Liver (tissue), 9 donors: ENCODE results near the gene DNAJB13. TPM values are rescaled to one million over a fixed set of nuclear protein-coding genes. Genes with fewer than 3 reads are reported as not detected.

Experiments used
- DNase-seq: peaks from one replicate; pipeline ENCODE4 v3.0.0-alpha.2; 2017; ENCODE audit warnings: low spot score
- H3K27ac ChIP-seq, 2 donors: one replicate each; pipeline ENCODE4 v1.7.0; 2013; ENCODE audit warnings: inconsistent platforms in 2 of 2, low read length in 2 of 2, control low read depth in 1 of 2, low read depth in 1 of 2, mild to moderate bottlenecking in 1 of 2
- H3K27me3 ChIP-seq, 4 donors: one replicate each; pipeline versions ENCODE4 v1.6.1 to v1.7.0; 2013; ENCODE audit warnings: low read length in 3 of 4, inconsistent platforms in 1 of 4, mild to moderate bottlenecking in 1 of 4, moderate library complexity in 1 of 4; ENCODE audit not compliant: control insufficient read depth in 4 of 4, insufficient read depth in 4 of 4
- H3K36me3 ChIP-seq, 4 donors: one replicate each; pipeline versions ENCODE4 v1.6.1 to v1.7.0; 2013; ENCODE audit warnings: low read length in 3 of 4, mild to moderate bottlenecking in 3 of 4, low read depth in 1 of 4, moderate library complexity in 1 of 4; ENCODE audit not compliant: control insufficient read depth in 4 of 4, insufficient read depth in 3 of 4
- H3K4me1 ChIP-seq, 4 donors: one replicate each; pipeline versions ENCODE4 v1.6.1 to v1.7.0; 2013; ENCODE audit warnings: low read length in 3 of 4, mild to moderate bottlenecking in 3 of 4, moderate library complexity in 1 of 4; ENCODE audit not compliant: control insufficient read depth in 4 of 4, insufficient read depth in 4 of 4
- H3K4me3 ChIP-seq, 3 donors: one replicate each; pipeline versions ENCODE4 v1.6.1 to v1.7.0; 2013; ENCODE audit warnings: low read length in 3 of 3, control low read depth in 1 of 3, low read depth in 1 of 3, mild to moderate bottlenecking in 1 of 3
- H3K9ac ChIP-seq, 2 donors: one replicate each; pipeline ENCODE4 v1.7.0; 2013; ENCODE audit warnings: low read length in 2 of 2, mild to moderate bottlenecking in 2 of 2, moderate library complexity in 2 of 2, control low read depth in 1 of 2, low read depth in 1 of 2
- H3K9me3 ChIP-seq, 4 donors: one replicate each; pipeline versions ENCODE4 v1.6.1 to v1.7.0; 2013; ENCODE audit warnings: low read length in 3 of 4; ENCODE audit not compliant: control insufficient read depth in 4 of 4
- EGR1 ChIP-seq, 2 donors: IDR thresholded peaks; 2 replicates each; pipeline ENCODE4 v1.6.1; 2016 to 2018; ENCODE audit warnings: antibody characterized with exemption in 2 of 2, low read depth in 2 of 2
- FOXA1 ChIP-seq: IDR thresholded peaks from 2 replicates; pipeline ENCODE4 v1.6.1; 2016; ENCODE audit warnings: antibody characterized with exemption
- FOXA2 ChIP-seq: IDR thresholded peaks from 2 replicates; pipeline ENCODE4 v1.6.1; 2016; ENCODE audit warnings: antibody characterized with exemption
- GABPA ChIP-seq, 2 donors: IDR thresholded peaks in 1 of 2; conservative IDR thresholded peaks in 1 of 2; 2 replicates each; pipeline ENCODE4 v1.6.1; 2016; ENCODE audit warnings: antibody characterized with exemption in 2 of 2, mild to moderate bottlenecking in 1 of 2, moderate library complexity in 1 of 2
- HNF4A ChIP-seq, 2 donors: conservative IDR thresholded peaks; 2 replicates each; pipeline ENCODE4 v1.6.1; 2016; ENCODE audit warnings: antibody characterized with exemption in 2 of 2, mild to moderate bottlenecking in 2 of 2
- HNF4G ChIP-seq: IDR thresholded peaks from 2 replicates; pipeline ENCODE4 v1.6.1; 2016; ENCODE audit warnings: antibody characterized with exemption
- JUND ChIP-seq, 2 donors: IDR thresholded peaks; 2 replicates each; pipeline ENCODE4 v1.6.1; 2016; ENCODE audit warnings: antibody characterized with exemption in 2 of 2
- NR2F2 ChIP-seq: IDR thresholded peaks from 2 replicates; pipeline ENCODE4 v1.6.1; 2016; ENCODE audit warnings: antibody characterized with exemption
- RAD21 ChIP-seq, 2 donors: IDR thresholded peaks; 2 replicates each; pipeline ENCODE4 v1.6.1; 2016; ENCODE audit warnings: antibody characterized with exemption in 2 of 2, mild to moderate bottlenecking in 2 of 2
- RXRA ChIP-seq, 2 donors: IDR thresholded peaks; 2 replicates each; pipeline ENCODE4 v1.6.1; 2017 to 2018; ENCODE audit warnings: antibody characterized with exemption in 2 of 2, mild to moderate bottlenecking in 1 of 2
- SP1 ChIP-seq: IDR thresholded peaks from 2 replicates; pipeline ENCODE4 v1.6.1; 2018; ENCODE audit warnings: antibody characterized with exemption, mild to moderate bottlenecking
- TAF1 ChIP-seq: conservative IDR thresholded peaks from 2 replicates; pipeline ENCODE4 v1.6.1; 2016; ENCODE audit warnings: antibody characterized with exemption, mild to moderate bottlenecking
- WGBS: extraction: QIAGEN DNeasy Blood & Tissue Kit; methylation state at CpG from one replicate; pipeline ENCODE4 v1.1.7; 2013; 5-methylcytosine and 5-hydroxymethylcytosine counted together
- polyA plus RNA-seq, 2 donors: library from polyadenylated mRNA; stranded (reverse) in 1 of 2; unstranded in 1 of 2; fragments of 200-250 nt in 1 of 2; fragments of >200 nt in 1 of 2; fragmentation: Nextera tagmentation in 1 of 2; extraction: Ambion mirVana in 1 of 2; gene quantifications; one replicate each; pipeline versions ENCODE4 v1.2.1 to v1.2.3, GENCODE V29; 2013 to 2015
- total RNA-seq, 2 donors: library from RNA; depleted of rRNA; stranded (reverse); fragments of >200 nt; gene quantifications; one replicate each; pipeline ENCODE4 v1.2.3, GENCODE V29; 2014
- TF ChIP-seq, protein P1 (sequence below): IDR thresholded peaks from 2 replicates; pipeline ENCODE4 v1.6.1; 2016; ENCODE audit warnings: antibody characterized with exemption
- TF ChIP-seq, protein P2 (sequence below): IDR thresholded peaks from 2 replicates; pipeline ENCODE4 v1.6.1; 2016; ENCODE audit warnings: antibody characterized with exemption
- TF ChIP-seq, protein P3 (sequence below): fragments of 150-350 bp; IDR thresholded peaks from 2 replicates; pipeline ENCODE4 v1.5.1; 2017; ENCODE audit warnings: improper control_type of control experiment, low read depth, low read length; ENCODE audit not compliant: missing input control
- TF ChIP-seq, protein P4 (sequence below): IDR thresholded peaks from 2 replicates; pipeline ENCODE4 v1.6.1; 2016; ENCODE audit warnings: antibody characterized with exemption
- donor health status: healthy.
- donor health status: healthy.
- donor health status: healthy.
- donor health status: healthy.
- donor health status: healthy.

The DNAJB13 gene
- total and polyA plus RNA-seq, 4 donors, result 0.08 TPM; not detected in 3

DNA sequence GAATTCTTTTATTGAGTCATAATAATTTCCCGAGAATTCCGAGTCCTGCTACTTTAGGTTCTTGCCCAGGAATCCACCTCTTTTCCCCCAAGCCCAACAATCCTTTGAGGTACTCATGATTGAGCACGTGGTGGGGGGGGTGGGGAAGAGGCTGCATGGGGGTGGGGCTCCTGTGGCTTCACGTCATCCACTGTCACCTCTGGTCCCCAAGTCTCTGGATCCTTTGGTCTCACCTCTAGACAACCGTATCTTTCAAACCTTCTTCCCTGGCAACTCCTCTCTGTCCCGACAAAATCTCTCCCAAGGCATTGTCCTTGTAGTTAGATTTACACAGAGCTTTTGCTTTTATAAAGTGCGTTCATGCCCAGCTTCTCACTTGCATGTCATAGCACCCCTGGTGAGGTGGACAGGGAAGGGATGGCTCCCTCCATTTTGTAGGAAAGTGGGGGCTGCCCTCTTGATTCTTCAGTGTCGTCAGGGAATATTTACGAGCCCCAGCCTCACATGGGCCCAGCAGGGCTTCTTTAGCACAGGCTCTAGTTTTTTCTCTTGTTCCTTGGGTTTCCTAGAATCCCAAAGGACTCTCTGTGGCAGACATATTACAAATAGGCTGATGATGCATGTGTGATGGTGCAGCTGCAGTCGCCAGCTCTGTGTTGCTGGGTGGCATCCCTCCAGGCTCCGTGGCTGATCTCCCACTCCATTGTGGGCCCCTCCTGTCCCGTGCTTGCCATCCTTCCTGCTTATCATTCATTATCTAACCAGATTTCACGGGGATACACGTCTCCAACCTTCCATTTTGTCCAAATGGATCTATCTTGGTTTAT is 49.7 kb downstream of the DNAJB13 start:
- no peaks in the 10 kb centered on the region for H3K9me3 ChIP-seq
- TF ChIP-seq FOXA1 (no peak), RAD21 (IDR thresholded peaks at IDR 0.05) (no peak), HNF4G (no peak), RXRA (IDR thresholded peaks at IDR 0.05) (no peak), HNF4A (conservative IDR thresholded peaks at IDR 0.05) (no peak), NR2F2 (no peak), TAF1 (no peak), GABPA (IDR thresholded peaks at IDR 0.05 in 1 of 2, conservative IDR thresholded peaks at IDR 0.05 in 1 of 2) (no peak)
- TF ChIP-seq, protein P1, sequence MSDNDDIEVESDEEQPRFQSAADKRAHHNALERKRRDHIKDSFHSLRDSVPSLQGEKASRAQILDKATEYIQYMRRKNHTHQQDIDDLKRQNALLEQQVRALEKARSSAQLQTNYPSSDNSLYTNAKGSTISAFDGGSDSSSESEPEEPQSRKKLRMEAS, result no peak
- TF ChIP-seq, protein P2, sequence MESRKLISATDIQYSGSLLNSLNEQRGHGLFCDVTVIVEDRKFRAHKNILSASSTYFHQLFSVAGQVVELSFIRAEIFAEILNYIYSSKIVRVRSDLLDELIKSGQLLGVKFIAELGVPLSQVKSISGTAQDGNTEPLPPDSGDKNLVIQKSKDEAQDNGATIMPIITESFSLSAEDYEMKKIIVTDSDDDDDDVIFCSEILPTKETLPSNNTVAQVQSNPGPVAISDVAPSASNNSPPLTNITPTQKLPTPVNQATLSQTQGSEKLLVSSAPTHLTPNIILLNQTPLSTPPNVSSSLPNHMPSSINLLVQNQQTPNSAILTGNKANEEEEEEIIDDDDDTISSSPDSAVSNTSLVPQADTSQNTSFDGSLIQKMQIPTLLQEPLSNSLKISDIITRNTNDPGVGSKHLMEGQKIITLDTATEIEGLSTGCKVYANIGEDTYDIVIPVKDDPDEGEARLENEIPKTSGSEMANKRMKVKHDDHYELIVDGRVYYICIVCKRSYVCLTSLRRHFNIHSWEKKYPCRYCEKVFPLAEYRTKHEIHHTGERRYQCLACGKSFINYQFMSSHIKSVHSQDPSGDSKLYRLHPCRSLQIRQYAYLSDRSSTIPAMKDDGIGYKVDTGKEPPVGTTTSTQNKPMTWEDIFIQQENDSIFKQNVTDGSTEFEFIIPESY, result no peak
- H3K27ac ChIP-seq, result no peak overlapping the region
- H3K27me3 ChIP-seq, result no peaks in the 10 kb centered on the region
- H3K4me3 ChIP-seq, result no peak overlapping the region
- H3K4me1 ChIP-seq, result no peaks in the 10 kb centered on the region
- 94% methylated on average over 14 of the region's 14 CpGs for WGBS
- H3K36me3 ChIP-seq, result peaks cover 0 to 5% (median 0%) of the 10 kb centered on the region in 4 donors
- DNase-seq, result no peak
- no peak overlapping the region for H3K9ac ChIP-seq

DNA sequence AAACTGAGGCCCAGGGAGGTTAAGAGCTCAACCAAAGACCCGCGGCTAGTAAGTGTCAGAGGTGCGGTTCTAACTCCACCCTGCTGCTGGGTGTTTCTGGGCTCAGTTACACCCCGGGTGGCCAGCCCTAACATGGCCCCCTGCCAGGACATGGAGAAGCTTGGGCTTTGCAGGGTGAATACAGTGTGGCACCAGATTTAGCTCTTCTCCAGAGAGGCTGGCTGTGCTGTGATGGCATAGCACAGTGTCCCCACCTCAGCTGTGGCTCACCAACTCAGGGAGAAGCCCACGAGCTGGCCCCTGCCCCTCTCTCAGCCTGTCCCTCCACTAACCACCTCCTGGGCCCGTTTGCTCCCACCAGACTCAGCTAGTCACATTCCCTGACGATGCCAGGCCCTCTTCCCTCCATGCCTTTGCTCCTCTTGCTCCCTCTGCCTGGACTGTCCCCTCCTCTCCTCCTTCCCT is 51.0 kb downstream of the DNAJB13 start:
- Histone ChIP-seq H3K27ac (no peak overlapping the region), H3K9ac (no peak overlapping the region), H3K27me3 (no peaks in the 10 kb centered on the region), H3K36me3 (peaks cover 0 to 5% (median 0%) of the 10 kb centered on the region in 4 donors), H3K4me3 (no peak overlapping the region), H3K9me3 (no peaks in the 10 kb centered on the region), H3K4me1 (peaks cover 0 to 3% (median 2%) of the 10 kb centered on the region in 4 donors)
- no peak for TF ChIP-seq SP1
- TF ChIP-seq JUND (IDR thresholded peaks at IDR 0.05), result no peak
- TF ChIP-seq HNF4A (conservative IDR thresholded peaks at IDR 0.05), result no peak
- TF ChIP-seq, protein P3, sequence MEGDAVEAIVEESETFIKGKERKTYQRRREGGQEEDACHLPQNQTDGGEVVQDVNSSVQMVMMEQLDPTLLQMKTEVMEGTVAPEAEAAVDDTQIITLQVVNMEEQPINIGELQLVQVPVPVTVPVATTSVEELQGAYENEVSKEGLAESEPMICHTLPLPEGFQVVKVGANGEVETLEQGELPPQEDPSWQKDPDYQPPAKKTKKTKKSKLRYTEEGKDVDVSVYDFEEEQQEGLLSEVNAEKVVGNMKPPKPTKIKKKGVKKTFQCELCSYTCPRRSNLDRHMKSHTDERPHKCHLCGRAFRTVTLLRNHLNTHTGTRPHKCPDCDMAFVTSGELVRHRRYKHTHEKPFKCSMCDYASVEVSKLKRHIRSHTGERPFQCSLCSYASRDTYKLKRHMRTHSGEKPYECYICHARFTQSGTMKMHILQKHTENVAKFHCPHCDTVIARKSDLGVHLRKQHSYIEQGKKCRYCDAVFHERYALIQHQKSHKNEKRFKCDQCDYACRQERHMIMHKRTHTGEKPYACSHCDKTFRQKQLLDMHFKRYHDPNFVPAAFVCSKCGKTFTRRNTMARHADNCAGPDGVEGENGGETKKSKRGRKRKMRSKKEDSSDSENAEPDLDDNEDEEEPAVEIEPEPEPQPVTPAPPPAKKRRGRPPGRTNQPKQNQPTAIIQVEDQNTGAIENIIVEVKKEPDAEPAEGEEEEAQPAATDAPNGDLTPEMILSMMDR, result no peak
- no peak for TF ChIP-seq NR2F2
- TF ChIP-seq RAD21 (IDR thresholded peaks at IDR 0.05), result no peak
- TF ChIP-seq, protein P2, result no peak
- no peak for TF ChIP-seq FOXA1
- TF ChIP-seq FOXA2, result no peak
- TF ChIP-seq EGR1 (IDR thresholded peaks at IDR 0.05; ENCODE audit: low read depth in 2 of 2), result no peak
- no peak for TF ChIP-seq GABPA (IDR thresholded peaks at IDR 0.05 in 1 of 2, conservative IDR thresholded peaks at IDR 0.05 in 1 of 2)
- no peak for TF ChIP-seq HNF4G
- TF ChIP-seq, protein P1, result no peak
- TF ChIP-seq, protein P4, sequence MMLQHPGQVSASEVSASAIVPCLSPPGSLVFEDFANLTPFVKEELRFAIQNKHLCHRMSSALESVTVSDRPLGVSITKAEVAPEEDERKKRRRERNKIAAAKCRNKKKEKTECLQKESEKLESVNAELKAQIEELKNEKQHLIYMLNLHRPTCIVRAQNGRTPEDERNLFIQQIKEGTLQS, result no peak
- peak; percentile 61 for DNase-seq
- WGBS, result 90% methylated on average over 7 of the region's 7 CpGs
